Measurements from ENCODE around the gene P3H2.
"Not testable (repeated sequence)": the region's sequence is repeated elsewhere in the genome, so short reads cannot be mapped to it uniquely, and the experiment has no call there.

GRCh38 chr3:190144793-190145192 lies 24.1 kb upstream of the P3H2 start:
- not testable (repeated sequence) for TF ChIP-seq CTCF (tag by site-specific recombination; IDR thresholded peaks at IDR 0.05); IKZF3 (tag by site-specific recombination; IDR thresholded peaks at IDR 0.05); ZSCAN30 (tag by site-specific recombination; IDR thresholded peaks at IDR 0.05); ZBTB49 (tag by site-specific recombination; IDR thresholded peaks at IDR 0.05; ENCODE audit: low read depth); SP2 (tag by site-specific recombination; IDR thresholded peaks at IDR 0.05); REST (tag by site-specific recombination; IDR thresholded peaks at IDR 0.05); ZBTB10 (tag by site-specific recombination; IDR thresholded peaks at IDR 0.05); SETDB1 (IDR thresholded peaks at IDR 0.05; ENCODE audit: insufficient read length, low read length); MZF1 (tag by site-specific recombination; IDR thresholded peaks at IDR 0.05; ENCODE audit: borderline replicate concordance); ZNF280D (tag by site-specific recombination; IDR thresholded peaks at IDR 0.05); ZNF24 (tag by site-specific recombination; IDR thresholded peaks at IDR 0.05); PRDM4 (tag by site-specific recombination; IDR thresholded peaks at IDR 0.05); ZNF23 (tag by site-specific recombination; IDR thresholded peaks at IDR 0.05; ENCODE audit: borderline replicate concordance); ZNF18 (tag by site-specific recombination; IDR thresholded peaks at IDR 0.05)
